ENCODE measurements around the gene HOXC4.

The HOXC4 gene

GRCh38 chr12:54016051-54016450, 37.6 kb upstream of the HOXC4 start:
- DNase-seq, result no peak

GRCh38 chr12:54016478-54016964, 37.1 kb upstream of the HOXC4 start:
- peak; percentile 96 for DNase-seq

GRCh38 chr12:54017027-54017788, 36.4 kb upstream of the HOXC4 start:
- DNase-seq, result peak; percentile 63

GRCh38 chr12:54017878-54018467, 35.7 kb upstream of the HOXC4 start:
- peak; percentile 99 for DNase-seq

- DNase-seq, result peak; percentile 84
Measured at GRCh38 chr12:54018468-54018984, 35.1 kb upstream of the HOXC4 start.

- peak; percentile 83 for DNase-seq
Measured at GRCh38 chr12:54019091-54019811, 34.4 kb upstream of the HOXC4 start.

- DNase-seq, result peak; percentile 73
Measured at GRCh38 chr12:54019924-54020590, 33.6 kb upstream of the HOXC4 start.

- no peak for DNase-seq
Measured at GRCh38 chr12:54020591-54021405, 32.8 kb upstream of the HOXC4 start.

- DNase-seq, result no peak
Measured at GRCh38 chr12:54021432-54022013, 32.1 kb upstream of the HOXC4 start.

GRCh38 chr12:54022960-54023884, 30.4 kb upstream of the HOXC4 start:
- no peak for DNase-seq

GRCh38 chr12:54024127-54024526, 29.5 kb upstream of the HOXC4 start:
- DNase-seq, result no peak

- DNase-seq, result no peak
Measured at GRCh38 chr12:54024581-54025305, 28.9 kb upstream of the HOXC4 start.

- DNase-seq, result peak; percentile 62
Measured at GRCh38 chr12:54025499-54026405, 27.9 kb upstream of the HOXC4 start.

GRCh38 chr12:54026640-54027441, 26.8 kb upstream of the HOXC4 start:
- no peak for DNase-seq

- DNase-seq, result no peak
Measured at GRCh38 chr12:54027442-54027786, 26.2 kb upstream of the HOXC4 start.

GRCh38 chr12:54028314-54029201, 25.1 kb upstream of the HOXC4 start, which contains the start of gene HOXC6:
HOXC6 (plus strand) TSS chr12:54028440; CDS start chr12:54028522, 82 bp downstream.
- peak; percentile 73 for DNase-seq
